ENCODE measurements around the gene HPS5.

Gene HPS5

DNA sequence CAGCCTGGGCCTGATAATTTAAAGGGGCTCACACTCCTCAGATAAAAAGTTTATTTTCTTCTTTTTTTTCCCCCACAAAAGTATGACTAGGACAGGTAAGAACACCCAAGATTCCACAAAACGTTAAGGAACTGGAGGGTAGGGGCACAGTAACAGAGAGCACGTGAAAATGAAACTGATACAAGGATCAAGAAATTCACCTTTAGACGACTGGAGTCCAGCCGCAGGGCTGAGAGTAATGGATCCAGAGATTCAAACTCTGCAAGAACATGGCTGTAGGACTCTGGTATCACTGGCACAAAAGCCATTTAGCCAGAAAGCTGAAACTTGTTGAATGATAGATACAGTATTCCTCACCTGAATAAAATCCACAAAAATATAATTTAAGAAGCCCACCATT is 4.4 kb downstream of the HPS5 start:
- DNase-seq (ENCODE audit: low spot score): no peak

DNA sequence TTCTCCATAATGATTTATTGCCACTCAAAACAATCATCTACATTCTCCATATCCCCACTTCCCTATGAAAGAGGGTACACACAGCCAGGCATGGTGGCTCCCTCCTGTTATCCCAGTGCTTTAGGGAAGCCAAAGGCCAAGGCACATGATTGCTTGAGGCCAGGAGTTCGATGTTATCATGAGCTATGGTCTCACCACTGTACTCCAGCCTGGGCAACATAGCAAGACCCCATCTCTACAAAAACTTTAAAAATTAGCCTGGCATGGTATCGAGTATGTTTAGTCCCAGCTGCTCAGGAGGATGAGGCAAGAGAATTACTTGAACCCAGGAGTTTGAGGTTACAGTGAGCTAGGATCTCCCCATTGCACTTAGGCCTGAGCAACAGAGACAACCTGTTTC is 6.0 kb downstream of the HPS5 start:
- DNase-seq (ENCODE audit: low spot score): no peak

DNA sequence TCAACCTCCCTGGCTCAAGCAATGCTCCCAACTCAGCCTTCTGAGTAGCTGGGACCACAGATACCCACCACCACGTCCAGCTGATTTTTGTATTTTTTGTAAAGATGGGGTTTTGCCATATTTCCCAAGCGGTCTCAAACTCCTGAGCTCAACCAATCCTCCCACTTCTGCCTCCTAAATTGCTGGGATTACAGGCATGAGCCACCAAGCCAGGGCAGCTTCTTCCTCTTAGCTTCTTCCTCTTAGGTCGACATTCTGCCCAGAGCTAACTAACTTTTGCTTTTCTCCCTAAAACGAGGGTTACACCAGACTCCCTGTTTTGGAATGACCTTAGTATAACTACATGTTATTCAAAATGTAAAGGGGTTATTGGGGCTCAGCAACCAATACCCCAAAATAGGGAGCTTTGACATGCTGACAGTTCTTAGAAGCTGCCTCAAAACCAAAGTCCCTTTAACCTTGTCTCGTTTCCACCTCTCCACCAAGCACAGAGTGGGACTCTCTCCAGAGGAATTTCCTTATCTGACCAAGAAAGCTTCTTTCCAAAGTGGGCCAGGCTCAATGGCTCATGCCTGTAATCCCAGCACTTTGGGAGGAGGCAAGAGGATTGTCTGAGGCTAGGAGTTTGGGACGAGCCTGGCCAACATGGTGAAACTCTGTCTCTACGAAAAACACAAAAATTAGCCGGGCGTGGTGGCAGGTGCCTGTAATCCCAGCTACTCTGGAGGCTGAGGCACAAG is 7.0 kb downstream of the HPS5 start:
- DNase-seq (ENCODE audit: low spot score): no peak

DNA sequence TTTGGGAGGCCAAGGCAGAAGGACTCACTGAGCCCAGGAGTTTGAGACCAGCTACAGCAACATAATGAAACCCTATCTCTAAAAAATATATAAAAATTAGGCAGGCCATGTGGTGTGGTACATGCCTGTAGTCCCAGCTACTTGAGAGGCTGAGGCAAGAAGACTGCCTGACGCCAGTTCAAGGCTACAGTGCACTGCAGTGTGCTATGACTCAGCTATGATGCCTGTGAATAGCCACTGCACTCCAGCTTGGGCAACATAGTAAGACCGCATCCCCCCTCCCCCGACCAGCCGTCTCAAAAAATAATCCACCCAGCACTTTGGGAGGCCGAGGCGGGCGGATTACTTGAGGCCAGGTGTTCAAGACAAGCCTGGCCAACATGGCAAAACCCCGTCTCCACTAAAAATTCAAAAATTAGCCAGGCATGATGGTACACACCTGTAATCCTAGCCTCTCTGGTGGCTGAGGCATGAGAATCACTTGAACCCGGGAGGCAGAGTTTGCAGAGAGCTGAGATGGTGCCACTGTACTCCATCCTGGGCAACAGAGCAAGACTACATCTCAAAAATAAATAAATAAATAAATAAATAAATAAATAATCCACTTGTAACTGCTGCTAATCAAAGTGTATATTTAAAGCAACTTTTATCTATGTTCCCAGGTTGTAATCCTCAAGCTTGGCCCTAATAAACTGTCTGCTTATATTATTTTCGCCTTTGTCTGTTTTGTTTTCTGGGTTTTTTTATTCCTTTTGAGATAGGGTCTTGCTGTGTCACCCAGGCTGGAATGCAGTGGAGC is 7.8 kb downstream of the HPS5 start:
- no peak for DNase-seq (ENCODE audit: low spot score)

GRCh38 chr11:18312663-18313420 is 9.1 kb downstream of the HPS5 start:
- no peak for DNase-seq (ENCODE audit: low spot score)

DNA sequence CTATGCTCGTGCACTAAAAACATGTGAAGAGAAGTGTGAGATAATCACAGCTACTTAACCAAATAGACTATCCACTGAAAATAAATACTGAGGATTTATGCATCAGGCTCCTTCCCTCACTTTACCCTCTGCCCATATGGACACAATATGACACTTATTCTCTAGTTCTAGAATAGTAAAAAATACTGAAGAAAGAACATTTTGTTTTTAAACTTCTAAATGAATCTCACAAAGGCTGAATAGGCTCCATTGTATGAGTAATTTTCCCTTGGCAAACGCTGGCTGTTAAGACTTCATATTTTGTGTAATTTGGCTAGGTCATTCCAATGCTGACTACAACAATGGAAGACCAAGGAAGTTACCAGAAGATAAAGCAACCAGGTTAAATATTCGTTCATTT is 9.9 kb downstream of the HPS5 start:
- no peak for DNase-seq (ENCODE audit: low spot score)

DNA sequence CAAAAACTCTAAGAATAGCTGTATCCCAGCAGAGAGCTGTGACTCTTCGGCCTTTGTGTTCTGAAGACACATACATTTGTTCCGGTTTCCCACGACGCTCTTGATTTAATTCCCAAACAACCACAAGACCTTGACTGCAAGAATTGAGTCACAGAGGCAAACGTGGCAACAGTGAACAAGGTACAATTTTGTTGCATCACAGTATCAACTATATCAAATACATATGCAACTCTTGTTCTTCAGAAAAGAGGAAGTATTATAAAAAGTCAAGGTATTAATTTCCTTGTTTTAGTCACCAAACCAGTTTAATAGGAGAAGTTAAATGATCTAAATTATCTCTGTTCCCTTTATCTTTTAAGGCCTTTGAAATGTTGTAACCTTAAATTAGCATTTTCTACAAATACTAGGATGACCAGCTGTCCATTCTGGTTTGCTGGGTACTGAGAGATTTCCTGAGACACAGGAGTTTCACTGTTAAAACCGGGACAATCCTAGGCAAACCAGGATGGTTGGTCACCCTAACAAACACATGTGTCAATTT is 11.1 kb downstream of the HPS5 start:
- DNase-seq (ENCODE audit: low spot score): no peak

GRCh38 chr11:18309691-18310090 is 12.2 kb downstream of the HPS5 start:
- DNase-seq (ENCODE audit: low spot score): no peak

DNA sequence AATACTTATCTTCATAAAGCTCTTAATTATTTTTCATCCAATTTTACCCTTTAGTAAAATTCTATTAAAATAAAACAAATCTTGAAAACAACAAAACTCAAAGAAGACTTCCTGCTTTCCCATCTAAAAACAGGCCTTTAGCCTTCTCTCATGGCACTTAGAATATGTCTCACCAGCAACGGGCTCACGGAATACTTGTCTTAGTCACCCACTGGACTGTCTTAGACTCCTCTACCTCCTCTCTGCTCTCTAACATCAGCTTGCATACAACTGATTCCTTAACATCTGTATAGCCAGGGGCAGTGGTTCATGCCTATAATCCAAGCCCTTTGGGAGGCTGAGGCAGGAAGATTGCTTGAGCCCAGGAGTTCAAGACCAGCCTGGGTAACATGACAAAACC is 13.7 kb downstream of the HPS5 start:
- no peak for DNase-seq (ENCODE audit: low spot score)

DNA sequence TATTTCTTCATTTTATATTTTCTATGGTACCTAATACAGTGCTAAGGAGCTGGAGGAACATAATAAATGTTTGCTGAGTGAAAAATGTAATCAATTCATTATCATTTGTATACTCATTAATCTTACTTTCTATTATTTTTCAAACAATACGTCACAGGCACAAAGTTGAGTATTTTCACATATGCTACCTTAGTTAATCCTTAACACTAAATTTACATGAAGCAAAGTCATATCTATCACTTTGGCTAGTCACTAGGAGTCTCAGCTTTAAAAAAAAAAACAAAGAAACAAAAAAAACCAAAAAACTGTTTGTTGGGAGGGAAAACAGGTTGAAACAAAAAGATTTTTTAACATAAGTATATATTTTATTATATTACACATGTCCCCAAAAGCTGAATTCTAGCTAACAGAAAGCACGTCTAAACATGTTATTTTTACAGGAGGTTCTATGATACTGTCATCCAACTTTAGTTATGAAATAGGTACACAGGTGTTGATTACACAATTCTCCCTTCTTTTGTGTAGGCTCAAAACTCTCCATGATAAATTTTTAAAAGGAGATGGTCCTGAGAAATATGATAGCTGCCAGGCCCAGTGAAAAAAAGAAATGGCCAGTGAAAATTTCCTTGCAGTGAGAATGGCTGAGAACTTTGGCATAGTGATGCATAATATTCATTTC is 14.3 kb downstream of the HPS5 start:
- no peak for DNase-seq (ENCODE audit: low spot score)

GRCh38 chr11:18304745-18305144 is 17.2 kb downstream of the HPS5 start:
- DNase-seq (ENCODE audit: low spot score): no peak

GRCh38 chr11:18299721-18300120 is 22.2 kb downstream of the HPS5 start:
- DNase-seq (ENCODE audit: low spot score): no peak

DNA sequence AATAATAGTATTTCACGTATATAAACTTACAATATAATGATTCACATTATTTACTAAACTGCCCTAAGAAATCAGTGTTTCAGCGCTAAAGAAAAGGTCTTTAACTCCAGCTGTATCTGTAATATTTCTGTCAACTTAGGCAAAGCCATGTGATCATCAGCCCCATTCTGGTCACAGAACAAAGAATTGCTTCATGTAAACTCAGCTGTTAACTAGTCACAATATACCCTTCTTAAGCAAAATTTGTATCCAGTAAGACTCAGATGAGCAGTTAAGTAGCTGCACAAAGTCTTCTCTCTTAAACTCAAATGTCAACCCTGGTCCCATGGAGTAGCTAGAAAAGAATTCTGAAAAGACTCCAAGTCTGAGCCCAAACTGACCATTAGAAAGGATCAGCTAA is 26.6 kb downstream of the HPS5 start:
- no peak for DNase-seq (ENCODE audit: low spot score)

DNA sequence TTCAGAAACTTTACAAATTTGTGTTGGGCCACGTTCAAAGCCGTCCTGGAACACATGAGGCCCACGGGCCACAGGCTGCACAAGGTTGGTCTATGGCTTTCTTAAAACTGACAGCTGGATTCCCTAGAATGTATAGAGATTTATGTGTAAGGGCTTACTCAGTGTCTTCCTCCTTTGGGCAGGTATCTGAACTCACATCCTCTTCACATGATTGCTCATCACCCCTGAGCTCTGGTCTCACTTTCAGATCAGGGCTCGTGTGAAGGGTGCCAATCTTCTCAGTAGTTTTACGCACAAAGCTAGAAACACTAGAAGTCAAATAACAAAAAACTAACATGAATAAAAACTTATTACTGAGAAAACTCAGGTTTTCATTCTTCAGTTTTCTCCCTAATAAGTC is 27.1 kb downstream of the HPS5 start:
- no peak for DNase-seq (ENCODE audit: low spot score)

DNA sequence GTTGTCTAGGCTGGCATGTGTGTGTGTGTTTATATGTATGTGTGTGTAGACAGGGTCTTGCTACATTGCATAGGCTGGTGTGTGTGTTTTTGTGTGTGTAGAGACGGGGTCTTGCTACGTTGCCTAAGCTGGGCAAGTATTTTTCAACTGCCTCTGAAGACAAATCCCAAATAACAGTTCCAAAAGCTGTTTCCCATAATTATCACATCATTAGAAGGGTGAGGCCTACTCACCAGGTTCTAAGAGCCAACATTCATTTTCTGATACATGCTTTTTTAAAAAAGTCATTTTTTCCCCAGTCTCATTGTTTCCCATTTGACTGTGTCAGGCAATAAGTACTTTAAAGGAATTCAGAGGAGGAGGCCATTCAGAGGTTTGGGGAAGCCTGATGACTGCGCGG is 33.0 kb downstream of the HPS5 start:
- DNase-seq (ENCODE audit: low spot score): no peak

DNA sequence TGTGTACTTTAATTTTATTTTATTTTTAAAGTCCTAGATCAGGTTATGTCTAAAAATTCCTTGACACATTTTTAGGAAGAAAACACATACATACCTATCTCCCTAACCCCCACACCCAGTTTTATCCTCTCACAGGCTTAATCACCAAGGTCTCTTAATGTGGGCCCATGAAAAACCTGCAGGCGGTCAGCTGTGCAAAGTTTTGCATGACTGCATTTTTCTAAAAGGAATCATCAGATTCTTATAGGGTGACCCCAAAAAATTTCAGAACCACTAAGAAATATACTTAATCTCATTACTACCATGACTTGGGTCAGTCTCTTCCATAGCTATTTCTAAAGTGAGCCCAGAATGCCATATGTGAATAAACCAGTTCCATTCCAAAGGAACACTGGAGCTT is 36.1 kb downstream of the HPS5 start:
- no peak for DNase-seq (ENCODE audit: low spot score)

GRCh38 chr11:18282626-18283025 is 39.3 kb downstream of the HPS5 start:
- no peak for DNase-seq (ENCODE audit: low spot score)

GRCh38 chr11:18280438-18281045 is 41.4 kb downstream of the HPS5 start:
- DNase-seq (ENCODE audit: low spot score): no peak

DNA sequence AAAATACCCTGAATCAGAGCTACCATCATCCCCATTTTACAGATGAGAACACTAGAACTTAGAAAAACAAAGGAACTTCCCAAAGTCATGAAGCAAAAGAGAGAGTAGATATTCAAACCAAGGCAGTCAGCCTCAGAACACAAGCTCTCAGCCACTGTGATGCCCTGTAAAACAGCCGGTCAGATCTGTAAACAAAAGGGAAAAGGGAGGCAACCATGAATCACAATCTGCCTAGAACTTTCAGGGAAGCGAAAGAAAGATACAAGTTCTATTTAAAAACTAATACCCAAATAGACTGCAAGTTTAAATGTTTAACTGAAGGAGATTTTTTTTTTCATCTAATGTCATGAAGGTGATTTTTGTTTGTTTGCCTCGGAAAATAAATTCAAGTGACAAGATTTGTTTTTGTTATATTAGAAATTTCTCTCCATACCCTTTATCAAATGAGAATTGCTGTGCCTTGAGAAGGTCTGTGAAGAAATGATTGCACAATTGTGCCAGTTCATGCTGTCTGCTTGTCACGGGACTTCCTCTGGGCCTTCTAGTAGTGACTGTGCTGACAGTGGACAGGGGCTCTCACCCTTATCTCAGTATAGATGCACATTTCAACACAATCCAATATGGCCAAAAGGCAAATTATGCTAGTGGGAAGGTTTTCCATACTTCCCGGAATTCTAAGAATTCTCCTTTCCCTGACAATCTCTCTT is 44.2 kb downstream of the HPS5 start:
- DNase-seq (ENCODE audit: low spot score): no peak

DNA sequence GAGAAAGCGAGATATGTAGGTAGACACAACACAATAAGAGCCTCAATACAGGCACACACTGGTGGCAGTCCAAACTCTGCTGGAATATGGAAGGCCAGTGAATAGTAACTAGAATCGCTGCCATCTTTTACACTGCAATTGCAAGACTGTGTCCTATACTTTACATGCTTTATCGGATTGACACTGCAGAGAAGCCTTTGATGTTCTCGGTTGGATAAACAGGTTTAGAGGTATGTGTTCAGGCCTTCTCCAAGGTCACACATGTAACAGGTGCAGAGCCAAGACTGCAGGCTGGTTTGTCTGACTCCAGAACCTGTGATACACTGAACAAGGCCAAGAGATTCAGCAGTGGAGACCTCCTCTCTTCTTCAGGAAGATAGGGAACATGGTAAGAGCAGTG is 50.7 kb downstream of the HPS5 start:
- no peak for DNase-seq (ENCODE audit: low spot score)

DNA sequence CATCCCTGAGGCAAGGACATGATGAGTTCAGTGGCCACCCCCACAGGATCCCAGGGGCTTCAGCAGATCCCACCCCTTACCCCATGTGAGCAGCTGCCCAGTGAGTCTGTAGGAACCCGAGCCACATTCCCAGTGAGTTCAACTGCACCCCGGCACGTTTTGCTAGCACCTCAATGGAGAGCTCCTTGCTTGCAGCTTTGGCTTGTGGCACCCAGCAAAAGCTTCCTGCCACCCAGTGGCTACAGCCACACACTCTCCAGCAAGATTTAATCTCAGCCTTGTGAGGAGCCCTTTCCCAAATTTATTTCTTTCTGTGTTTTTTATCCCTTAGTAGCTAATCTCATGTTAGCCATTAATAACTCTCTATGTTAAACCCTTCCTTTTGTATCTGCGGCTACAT is 51.8 kb downstream of the HPS5 start:
- DNase-seq (ENCODE audit: low spot score): no peak
